Measurements from ENCODE around the gene RANBP9. TPM values are rescaled to one million over a fixed set of nuclear protein-coding genes. Genes with fewer than 3 reads are reported as not detected.

Gene RANBP9
- total and polyA plus RNA-seq, 2 of the 13 experiments (the other 11 are each of a cell fraction or from before 2014, with no cell fraction given): 26.6 to 30.6 TPM

GRCh38 chr6:13710552-13711323 lies 897 bp downstream of the RANBP9 start (continued):
- TF ChIP-seq ZBTB46 (CRISPR knock-in tag; IDR thresholded peaks at IDR 0.05; ENCODE audit: borderline replicate concordance): no peak
- no peak for TF ChIP-seq ZNF33A (CRISPR knock-in tag; IDR thresholded peaks at IDR 0.05; ENCODE audit: borderline replicate concordance)
- TF ChIP-seq NONO (IDR thresholded peaks at IDR 0.05): no peak
- TF ChIP-seq NONO (CRISPR knock-in tag; conservative IDR thresholded peaks at IDR 0.05): peak; percentile 55; the same call in 1 of the 2 replicates
- TF ChIP-seq MAZ (IDR thresholded peaks at IDR 0.05; ENCODE audit: borderline replicate concordance, low read depth, low read length): peak; percentile 85; the same call in 1 of the 2 replicates
- peak; percentile 56; the same call in 1 of the 2 replicates for TF ChIP-seq MAZ (CRISPR knock-in tag; IDR thresholded peaks at IDR 0.05; ENCODE audit: low read depth)
- TF ChIP-seq SP2 (CRISPR knock-in tag; IDR thresholded peaks at IDR 0.05): no peak
- TF ChIP-seq KDM5B (CRISPR knock-in tag; IDR thresholded peaks at IDR 0.05; ENCODE audit: borderline replicate concordance): peak; percentile 55; the same call in 1 of the 2 replicates
- TF ChIP-seq ZFP91 (CRISPR knock-in tag; IDR thresholded peaks at IDR 0.05; ENCODE audit: borderline replicate concordance): peak; percentile 24; the same call in 1 of the 2 replicates
- no peak for TF ChIP-seq SUZ12 (IDR thresholded peaks at IDR 0.05; ENCODE audit: low read depth, low read length)
- no peak for TF ChIP-seq ZBTB49 (CRISPR knock-in tag; IDR thresholded peaks at IDR 0.05; ENCODE audit: borderline replicate concordance)
- no peak for TF ChIP-seq ZNF10 (CRISPR knock-in tag; IDR thresholded peaks at IDR 0.05; ENCODE audit: borderline replicate concordance, low read depth)
- TF ChIP-seq ISL2 (CRISPR knock-in tag; IDR thresholded peaks at IDR 0.05): peak; percentile 48; the same call in 1 of the 2 replicates
- 0 out of 2 replicates have a peak, but pooled peaks have one; percentile 41 for TF ChIP-seq BRD4 (CRISPR knock-in tag; IDR thresholded peaks at IDR 0.05)
- TF ChIP-seq ZBTB7A (CRISPR knock-in tag; IDR thresholded peaks at IDR 0.05): peak; percentile 97
- no peak for TF ChIP-seq RBAK (CRISPR knock-in tag; IDR thresholded peaks at IDR 0.05)
- no peak for TF ChIP-seq ZNF570 (CRISPR knock-in tag; IDR thresholded peaks at IDR 0.05; ENCODE audit: borderline replicate concordance)
- no peak for TF ChIP-seq ZNF354B (CRISPR knock-in tag; IDR thresholded peaks at IDR 0.05)
- TF ChIP-seq ZMYM4 (CRISPR knock-in tag; IDR thresholded peaks at IDR 0.05): peak; percentile 54
- no peak for TF ChIP-seq MATR3 (CRISPR knock-in tag; IDR thresholded peaks at IDR 0.05)
- no peak for TF ChIP-seq CERS6 (CRISPR knock-in tag; IDR thresholded peaks at IDR 0.05)
- no peak for TF ChIP-seq KDM1A (CRISPR knock-in tag; IDR thresholded peaks at IDR 0.05)
- 0 out of 2 replicates have a peak, but pooled peaks have one; percentile 37 for TF ChIP-seq RELA (CRISPR knock-in tag; IDR thresholded peaks at IDR 0.05)
